Heart left ventricle (tissue), 16 donors: ENCODE measurements around the gene CFAP58. TPM values are rescaled to one million over a fixed set of nuclear protein-coding genes. Genes with fewer than 3 reads are reported as not detected.

ENCODE experiments used
- ATAC-seq, 4 donors: fragments of 200-7000 bp; cut with Tn5 transposase; one replicate each; pipeline ENCODE4 v1.9.1; 2020 to 2022; ENCODE audit warnings: moderate library complexity in 4 of 4, mild to moderate bottlenecking in 3 of 4, moderate number of reproducible peaks in 1 of 4
- DNase-seq, 5 donors: peaks; one replicate each; pipeline ENCODE4 v3.0.0-alpha.2; 2020
- H3K27ac ChIP-seq, 12 donors: fragments of 200-600 bp; sonication (generic) in 4 of 12; one replicate each; pipeline versions ENCODE4 v1.5.0 to v1.8.0; 2016 to 2022; ENCODE audit warnings: mild to moderate bottlenecking in 2 of 12
- H3K27me3 ChIP-seq, 9 donors: fragments of 200-600 bp; sonication (generic) in 2 of 9; one replicate each; pipeline versions ENCODE4 v1.5.1 to v1.8.0; 2016 to 2022; ENCODE audit warnings: mild to moderate bottlenecking in 3 of 9
- H3K36me3 ChIP-seq, 9 donors: fragments of 200-600 bp; sonication (generic) in 2 of 9; one replicate each; pipeline versions ENCODE4 v1.5.0 to v1.8.0; 2018 to 2022; ENCODE audit warnings: mild to moderate bottlenecking in 2 of 9
- H3K4me1 ChIP-seq, 12 donors: fragments of 200-600 bp; sonication (generic) in 4 of 12; one replicate each; pipeline versions ENCODE4 v1.5.0 to v1.8.0; 2016 to 2022; ENCODE audit warnings: mild to moderate bottlenecking in 3 of 12
- H3K4me3 ChIP-seq, 12 donors: fragments of 200-600 bp; sonication (generic) in 4 of 12; one replicate each; pipeline versions ENCODE4 v1.5.0 to v1.8.0; 2017 to 2022; ENCODE audit warnings: mild to moderate bottlenecking in 9 of 12, moderate library complexity in 4 of 12
- H3K9me3 ChIP-seq, 12 donors: fragments of 200-600 bp; sonication (generic) in 4 of 12; one replicate each; pipeline versions ENCODE4 v1.5.0 to v1.8.0; 2016 to 2022; ENCODE audit warnings: mild to moderate bottlenecking in 1 of 12
- CTCF ChIP-seq, 12 donors: fragments of 200-600 bp; sonication (generic) in 4 of 12; IDR thresholded peaks; one replicate each; pipeline versions ENCODE4 v1.5.0 to v1.8.0; 2018 to 2022; ENCODE audit warnings: antibody characterized with exemption in 12 of 12, mild to moderate bottlenecking in 5 of 12
- POLR2A ChIP-seq, 2 donors: fragments of 450-650 bp; IDR thresholded peaks; one replicate each; pipeline ENCODE4 v1.6.1; 2017; ENCODE audit warnings: antibody characterized with exemption in 2 of 2, mild to moderate bottlenecking in 2 of 2, moderate library complexity in 2 of 2
- whole genome bisulfite sequencing, 4 donors: extraction: QIAGEN DNeasy Blood & Tissue Kit in 2 of 4; methylation state at CpG; one replicate each; pipeline versions ENCODE4 v1.1.5 to v1.1.7; 2013 to 2018; 5-methylcytosine and 5-hydroxymethylcytosine counted together
- intact Hi-C, 10 donors: fragments of 100-400 bp; cut with DNase I; formaldehyde crosslinking; loops; one replicate each; pipeline versions ENCODE4 v1.11.1 to v1.14.2; 2022
- polyA plus RNA-seq, 2 donors: library from polyadenylated mRNA; stranded (reverse); fragments of 200-250 nt; gene quantifications; one replicate each; pipeline ENCODE4 v1.2.3, GENCODE V29; 2013
- total RNA-seq, 9 donors: library from RNA; depleted of rRNA in 2 of 9; stranded (reverse); fragments of >200 nt in 2 of 9; fragmentation: NEBNext Ultra II Directional in 3 of 9; extraction: Animal tissue kit (Norgen Biotek cat#: 25700) in 3 of 9; gene quantifications; one replicate each; pipeline versions ENCODE4 v1.1.0 to v1.2.4, GENCODE V29; 2016 to 2023
- donor health status: ischemic (EF 13 %, LVEDD 7.1; RV severe dilation, severe dysfunction).
- donor health status: healthy with polysubstance abuse.
- donor health status: DM: no; HTN: yes; CAD: no.
- donor health status: DM: no; HTN: no; CAD: no.
- donor health status: ischemic (EF 25% LVEDD 6.9; RV normal size, moderate dysfunction).
- donor health status: ischemic (EF 25% LVEDD 5.7; RV mildly dilated, moderate dysfunction).
- donor health status: healthy.
- donor health status: DM: yes; HTN: yes; CAD: no.
- donor health status: ischemic (EF 35%, LVEDD 5.7; RV mildly dilated, moderate dysfunction).
- donor health status: nonischemic (EF 11% LVEDD 7.7; RV severe dilation, severe dysfunction).
- donor health status: DM: yes; HTN: yes; CAD: no.
- donor health status: PGD.
- donor health status: ischemic (EF 29% LVEDD 5.4; RV normal size, mild dysfunction).
- donor health status: nonischemic (EF 23%, LVEDD 6.1; RV moderate dilation, normal function).

Gene CFAP58
- total and polyA plus RNA-seq, 11 donors: 0.62 to 4.9 (median 3.1) TPM

DNA sequence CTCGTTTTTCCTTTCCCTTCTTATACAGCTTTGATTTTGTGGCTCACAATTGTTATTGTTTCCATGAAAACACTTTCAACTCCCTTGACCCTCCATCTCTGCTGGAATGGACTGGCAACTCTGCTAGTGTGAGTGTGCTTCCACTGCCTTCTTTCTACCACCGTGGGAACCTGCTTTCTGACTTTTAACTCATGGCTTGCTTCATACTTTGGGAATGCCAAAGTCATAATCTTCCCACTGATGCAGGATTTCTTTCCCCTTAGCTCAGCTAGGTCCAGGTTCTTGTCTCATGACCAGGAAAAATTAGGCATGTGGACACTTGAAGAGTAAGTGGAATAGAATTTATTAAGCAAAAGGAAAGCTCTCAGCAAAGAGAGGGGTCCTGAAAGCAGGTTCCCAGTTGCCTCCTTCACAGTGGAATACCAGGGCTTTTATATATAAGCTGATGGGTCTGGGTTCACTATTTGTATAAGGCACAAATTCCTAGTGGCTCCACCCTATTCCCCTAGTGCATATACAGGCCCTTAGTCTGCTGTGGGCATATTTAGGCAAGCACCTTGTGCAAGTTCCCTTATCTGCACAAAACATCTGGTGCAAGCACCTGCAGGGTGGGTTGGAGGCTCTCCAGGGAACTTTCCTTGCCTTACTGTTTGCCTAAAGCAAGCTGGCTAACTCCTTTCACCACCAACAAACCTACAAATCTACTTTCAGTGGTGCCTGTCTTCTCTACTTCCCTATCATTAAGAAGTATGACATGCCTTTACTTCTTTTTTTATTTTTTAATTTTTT lies 119.5 kb downstream of the CFAP58 start:
- intact Hi-C loops: no loop called here
- no peak for DNase-seq
- no peak for ATAC-seq
- Histone ChIP-seq H3K9me3 (no peaks in the 10 kb centered on the region), H3K27me3 (no peaks in the 10 kb centered on the region), H3K4me3 (no peak overlapping the region), H3K27ac (no peak overlapping the region), H3K36me3 (no peaks in the 10 kb centered on the region), H3K4me1 (no peaks in the 10 kb centered on the region)
- TF ChIP-seq POLR2A (IDR thresholded peaks at IDR 0.05) (no peak), CTCF (IDR thresholded peaks at IDR 0.05) (no peak)
- WGBS, 4 donors: 48 to 65% (median 57%) methylated on average over 2 of the region's 2 CpGs

DNA sequence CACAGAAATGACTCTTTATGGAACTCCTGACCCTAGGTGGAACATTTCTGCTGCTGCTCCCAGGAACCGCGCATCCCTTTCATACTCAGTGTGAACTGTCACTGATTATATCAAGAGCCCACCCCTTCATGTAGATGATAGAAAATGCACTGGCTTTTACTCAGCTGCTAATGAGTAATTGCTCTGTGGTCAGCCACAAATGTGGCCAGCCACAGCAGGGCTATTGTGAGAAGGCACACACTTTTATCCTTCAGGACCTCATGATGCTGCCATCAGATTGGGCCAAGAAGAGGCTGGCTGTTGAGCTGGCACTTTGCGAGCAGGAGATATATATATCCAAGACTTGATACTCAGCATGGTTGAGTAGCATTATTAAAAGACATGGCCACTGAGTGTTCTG lies 124.7 kb downstream of the CFAP58 start:
- WGBS, 4 donors: 88 to 98% (median 93%) methylated on average over 3 of the region's 3 CpGs
- Histone ChIP-seq H3K27ac (no peak overlapping the region), H3K9me3 (no peaks in the 10 kb centered on the region), H3K36me3 (no peaks in the 10 kb centered on the region), H3K27me3 (peaks cover 0 to 10% (median 4%) of the 10 kb centered on the region in 9 donors), H3K4me1 (no peaks in the 10 kb centered on the region), H3K4me3 (no peak overlapping the region)
- TF ChIP-seq POLR2A (IDR thresholded peaks at IDR 0.05): no peak
- TF ChIP-seq CTCF (IDR thresholded peaks at IDR 0.05): no peak
- DNase-seq (no peak), ATAC-seq (no peak)
- intact Hi-C loops: no loop called here

DNA sequence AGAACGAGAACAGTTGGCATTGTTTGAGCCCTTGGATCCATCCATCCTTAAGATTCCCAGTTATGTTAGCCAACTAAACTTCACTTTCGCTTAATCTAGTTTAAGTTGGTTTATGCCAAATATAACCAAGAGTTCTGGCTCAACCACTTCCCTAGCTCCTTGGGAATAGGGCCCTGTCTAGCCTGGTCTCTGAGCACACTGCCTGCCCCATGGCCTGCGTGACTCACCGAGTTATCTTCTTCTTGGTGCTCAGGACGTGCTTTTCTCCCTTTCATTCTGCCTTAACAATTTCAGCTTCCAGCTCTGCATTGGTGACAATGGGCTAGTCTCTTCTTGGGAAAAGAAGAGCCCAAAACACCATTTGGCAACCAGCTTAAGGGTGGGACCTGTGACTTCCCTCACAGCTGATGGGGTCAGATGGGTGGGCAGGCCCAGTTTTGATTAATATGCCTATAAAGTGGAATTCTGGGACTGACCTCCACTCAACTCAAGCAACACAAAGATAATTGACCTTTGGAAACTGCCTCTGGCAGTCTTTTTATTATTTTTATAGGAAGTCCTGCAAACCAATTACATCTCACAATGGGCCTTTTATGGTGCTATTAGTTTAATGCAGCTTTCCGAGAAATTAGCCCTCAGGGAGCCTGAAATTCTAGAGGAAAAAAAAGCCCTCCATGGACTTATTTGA lies 126.4 kb downstream of the CFAP58 start:
- TF ChIP-seq CTCF (IDR thresholded peaks at IDR 0.05) (no peak), POLR2A (IDR thresholded peaks at IDR 0.05) (no peak)
- DNase-seq (no peak), ATAC-seq (no peak)
- no peaks in the 10 kb centered on the region for H3K4me1 ChIP-seq
- no peak overlapping the region for H3K27ac ChIP-seq
- WGBS, 4 donors: 59 to 81% (median 68%) methylated on average over 5 to 6 of the region's 6 CpGs
- H3K9me3 ChIP-seq: no peaks in the 10 kb centered on the region
- no peak overlapping the region for H3K4me3 ChIP-seq
- intact Hi-C loops: no loop called here
- H3K27me3 ChIP-seq: peaks cover 0 to 13% (median 5%) of the 10 kb centered on the region in 9 donors
- H3K36me3 ChIP-seq: no peaks in the 10 kb centered on the region

GRCh38 chr10:104480797-104481196 lies 127.2 kb downstream of the CFAP58 start:
- peaks cover 0 to 15% (median 5%) of the 10 kb centered on the region in 9 donors for H3K27me3 ChIP-seq
- H3K4me1 ChIP-seq: no peaks in the 10 kb centered on the region
- H3K4me3 ChIP-seq: no peak overlapping the region
- H3K9me3 ChIP-seq: no peaks in the 10 kb centered on the region
- no peak overlapping the region for H3K27ac ChIP-seq
- no peak for DNase-seq
- TF ChIP-seq CTCF (IDR thresholded peaks at IDR 0.05) (no peak), POLR2A (IDR thresholded peaks at IDR 0.05) (no peak)
- no peaks in the 10 kb centered on the region for H3K36me3 ChIP-seq
- intact Hi-C loops: no loop called here
- WGBS, 4 donors: 64 to 73% (median 65%) methylated on average over 3 of the region's 3 CpGs
- ATAC-seq: no peak
